ENCODE data around the gene UBLCP1.

The UBLCP1 gene, protein sequence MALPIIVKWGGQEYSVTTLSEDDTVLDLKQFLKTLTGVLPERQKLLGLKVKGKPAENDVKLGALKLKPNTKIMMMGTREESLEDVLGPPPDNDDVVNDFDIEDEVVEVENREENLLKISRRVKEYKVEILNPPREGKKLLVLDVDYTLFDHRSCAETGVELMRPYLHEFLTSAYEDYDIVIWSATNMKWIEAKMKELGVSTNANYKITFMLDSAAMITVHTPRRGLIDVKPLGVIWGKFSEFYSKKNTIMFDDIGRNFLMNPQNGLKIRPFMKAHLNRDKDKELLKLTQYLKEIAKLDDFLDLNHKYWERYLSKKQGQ

DNA sequence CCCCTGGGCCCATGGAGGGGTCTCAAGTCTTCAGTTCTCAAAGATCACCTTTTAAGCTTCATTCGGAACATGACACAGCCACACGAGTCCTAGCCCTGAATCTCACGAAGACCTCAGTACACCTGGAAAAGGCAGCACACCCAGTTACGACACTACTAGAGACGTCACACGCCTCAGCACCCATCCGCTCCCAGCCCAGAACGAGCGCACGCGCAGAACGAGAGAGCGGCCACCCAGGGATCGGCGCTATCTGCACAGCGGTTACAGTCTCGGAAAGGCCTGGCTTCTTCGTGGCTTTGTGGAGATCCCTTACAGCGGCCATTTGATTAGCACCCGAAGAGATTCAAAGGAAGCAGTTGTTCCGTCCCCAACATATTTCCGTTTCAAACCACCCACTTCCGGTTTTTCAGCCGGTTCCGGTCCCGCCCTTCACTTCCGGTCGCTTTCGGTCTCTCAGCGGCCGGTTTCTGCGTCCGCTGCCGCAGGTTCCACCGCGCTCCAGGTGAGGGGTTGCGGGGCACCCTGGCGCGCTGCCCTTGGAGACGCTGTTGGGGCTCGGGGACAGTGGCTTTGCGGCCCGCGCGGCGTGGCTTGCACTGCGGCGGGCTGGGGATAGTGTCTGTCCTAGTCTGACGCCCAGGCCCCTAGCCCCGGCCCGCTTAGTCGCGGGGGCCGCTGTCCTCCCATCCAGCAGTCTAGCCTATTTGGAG is at the start of gene UBLCP1:
Gene UBLCP1 (plus strand): TSS at position 432 of the 710 bp plus-strand sequence. CDS start 5,626 bp downstream, outside the sequence.
- TF ChIP-seq, protein P1, sequence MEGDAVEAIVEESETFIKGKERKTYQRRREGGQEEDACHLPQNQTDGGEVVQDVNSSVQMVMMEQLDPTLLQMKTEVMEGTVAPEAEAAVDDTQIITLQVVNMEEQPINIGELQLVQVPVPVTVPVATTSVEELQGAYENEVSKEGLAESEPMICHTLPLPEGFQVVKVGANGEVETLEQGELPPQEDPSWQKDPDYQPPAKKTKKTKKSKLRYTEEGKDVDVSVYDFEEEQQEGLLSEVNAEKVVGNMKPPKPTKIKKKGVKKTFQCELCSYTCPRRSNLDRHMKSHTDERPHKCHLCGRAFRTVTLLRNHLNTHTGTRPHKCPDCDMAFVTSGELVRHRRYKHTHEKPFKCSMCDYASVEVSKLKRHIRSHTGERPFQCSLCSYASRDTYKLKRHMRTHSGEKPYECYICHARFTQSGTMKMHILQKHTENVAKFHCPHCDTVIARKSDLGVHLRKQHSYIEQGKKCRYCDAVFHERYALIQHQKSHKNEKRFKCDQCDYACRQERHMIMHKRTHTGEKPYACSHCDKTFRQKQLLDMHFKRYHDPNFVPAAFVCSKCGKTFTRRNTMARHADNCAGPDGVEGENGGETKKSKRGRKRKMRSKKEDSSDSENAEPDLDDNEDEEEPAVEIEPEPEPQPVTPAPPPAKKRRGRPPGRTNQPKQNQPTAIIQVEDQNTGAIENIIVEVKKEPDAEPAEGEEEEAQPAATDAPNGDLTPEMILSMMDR (IDR thresholded peaks at IDR 0.05; ENCODE audit: low read length, missing control alignments): no peak
- H3K4me3 ChIP-seq (replicated peaks; ENCODE audit: low read depth, low read length): peak within 1 kb of the TSS; percentile 96
- peak; percentile 79 for DNase-seq (ENCODE audit: low read depth)

DNA sequence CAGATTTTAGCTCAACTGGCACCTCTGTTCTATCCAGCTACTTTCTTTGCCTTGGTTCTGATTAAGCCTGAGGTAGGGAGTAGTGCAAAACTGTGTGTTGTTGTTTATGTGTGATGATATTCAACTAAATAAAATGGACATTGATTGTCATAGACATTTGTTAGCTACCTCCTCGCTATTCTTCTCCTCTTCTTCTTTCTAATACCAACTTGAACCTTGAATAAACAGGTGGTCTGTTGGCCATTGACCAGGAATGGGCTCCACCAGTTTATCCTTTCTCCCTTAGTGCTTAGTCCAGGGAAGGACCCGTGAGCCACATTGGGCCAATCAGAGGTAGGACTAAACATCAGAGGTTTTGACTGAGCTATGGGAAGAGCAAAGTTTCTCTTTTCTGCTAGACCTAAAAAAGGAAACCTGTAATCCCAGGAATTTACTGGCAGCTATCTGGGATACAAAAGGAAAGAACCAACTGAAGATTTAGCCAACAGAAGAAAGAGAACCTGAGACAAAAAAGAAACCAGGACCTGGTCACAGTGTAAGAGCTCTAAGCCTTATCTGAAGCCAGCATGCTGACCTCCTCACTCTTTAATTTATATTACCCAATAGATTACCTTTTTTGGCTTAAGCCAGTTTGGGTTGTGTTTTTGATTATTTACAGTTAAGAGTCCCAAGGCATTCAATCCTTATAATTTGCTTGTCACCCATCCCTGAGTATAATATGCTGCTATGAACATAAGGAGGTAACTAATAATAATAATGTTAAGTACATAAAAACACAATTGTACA is 48.4 kb upstream of the UBLCP1 start:
- no peak for DNase-seq (ENCODE audit: low read depth)
- no peak overlapping the region for H3K4me3 ChIP-seq (replicated peaks; ENCODE audit: low read depth, low read length)
- TF ChIP-seq, protein P1 (IDR thresholded peaks at IDR 0.05; ENCODE audit: low read length, missing control alignments): no peak

DNA sequence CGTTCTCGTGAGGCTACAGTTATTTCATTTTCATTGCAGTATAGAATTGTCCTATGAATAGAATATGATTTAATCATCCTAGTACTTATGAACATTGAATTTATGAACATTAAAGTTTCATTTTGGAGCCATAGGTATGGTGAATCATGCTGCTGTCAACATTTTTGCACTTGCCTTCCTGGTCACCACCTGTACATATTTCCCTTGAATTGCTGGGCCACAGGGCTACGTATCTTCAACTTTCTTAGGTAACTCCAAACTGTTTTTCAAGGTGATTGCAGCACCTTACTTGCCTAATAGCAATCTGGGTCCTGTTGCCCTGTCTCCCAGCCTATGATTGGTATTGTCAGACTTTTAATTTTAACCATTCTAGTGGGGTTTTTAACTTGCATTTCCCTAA is 47.2 kb upstream of the UBLCP1 start:
- TF ChIP-seq, protein P1 (IDR thresholded peaks at IDR 0.05; ENCODE audit: low read length, missing control alignments): no peak
- DNase-seq (ENCODE audit: low read depth): no peak
- H3K4me3 ChIP-seq (replicated peaks; ENCODE audit: low read depth, low read length): no peak overlapping the region

DNA sequence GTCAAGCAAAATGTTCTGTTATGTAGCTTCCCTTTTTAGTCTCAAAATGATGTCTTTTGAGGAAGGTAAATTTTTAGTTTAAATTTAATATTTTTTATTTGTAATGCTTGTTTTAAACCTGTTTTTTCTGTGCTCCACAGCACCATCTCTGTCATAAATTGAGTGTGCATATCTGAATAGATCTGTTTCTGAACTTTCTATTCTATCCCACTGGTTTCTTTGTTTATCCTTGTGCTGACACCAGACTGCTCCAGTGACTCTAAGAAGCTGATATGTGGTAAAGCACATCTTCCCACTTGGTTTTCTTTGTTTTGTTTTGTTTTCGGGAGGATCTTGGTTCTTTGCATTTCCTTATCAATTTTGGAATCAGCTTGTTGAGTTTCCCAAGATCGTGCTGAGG is 46.6 kb upstream of the UBLCP1 start:
- no peak for DNase-seq (ENCODE audit: low read depth)
- H3K4me3 ChIP-seq (replicated peaks; ENCODE audit: low read depth, low read length): no peak overlapping the region

DNA sequence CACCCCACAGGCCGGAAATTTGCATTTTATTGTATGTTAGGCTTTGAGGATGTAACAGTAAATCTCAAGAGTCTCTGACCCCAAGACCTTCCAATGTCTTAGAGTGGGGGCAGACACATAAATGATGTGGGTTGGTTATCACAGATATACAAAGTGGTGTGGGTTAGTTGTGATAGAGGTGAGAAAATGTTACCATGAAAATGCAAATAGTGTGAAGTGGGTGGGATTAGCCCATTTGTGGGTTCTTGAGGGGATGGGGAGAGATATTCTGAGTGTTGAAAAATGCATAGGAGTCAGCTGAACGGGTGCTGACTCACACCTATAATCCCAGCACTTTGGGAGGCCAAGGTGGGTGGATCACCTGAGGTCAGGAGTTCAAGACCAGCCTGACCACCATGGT is 45.9 kb upstream of the UBLCP1 start:
- H3K4me3 ChIP-seq (replicated peaks; ENCODE audit: low read depth, low read length): no peak overlapping the region
- DNase-seq (ENCODE audit: low read depth): no peak
- TF ChIP-seq, protein P1 (IDR thresholded peaks at IDR 0.05; ENCODE audit: low read length, missing control alignments): no peak

More for the DNA sequence above, 46.6 kb upstream of the UBLCP1 start:
- TF ChIP-seq, protein P1 (IDR thresholded peaks at IDR 0.05; ENCODE audit: low read length, missing control alignments): peak; percentile 4

DNA sequence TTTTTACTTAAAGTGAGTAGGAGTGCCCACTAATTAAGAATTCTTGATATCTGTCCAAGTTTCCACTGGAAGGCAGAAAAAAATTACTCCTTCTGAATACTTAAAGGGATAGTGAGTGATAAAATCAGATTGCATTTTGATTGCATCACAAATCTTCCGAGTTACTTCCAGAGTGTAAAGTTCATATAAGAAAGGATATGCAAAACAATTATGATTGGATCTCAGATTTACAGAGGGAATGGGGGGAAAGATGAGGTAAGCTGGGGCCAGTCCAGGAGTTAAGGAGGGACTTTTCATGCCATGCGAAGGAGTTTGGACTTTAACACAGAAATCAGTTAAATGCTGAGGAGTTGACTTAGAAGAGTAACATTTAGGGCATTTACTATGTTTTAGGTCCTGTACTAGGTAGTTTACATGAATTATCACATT is 44.5 kb upstream of the UBLCP1 start:
- DNase-seq (ENCODE audit: low read depth): peak; percentile 25
- TF ChIP-seq, protein P1 (IDR thresholded peaks at IDR 0.05; ENCODE audit: low read length, missing control alignments): no peak
- no peak overlapping the region for H3K4me3 ChIP-seq (replicated peaks; ENCODE audit: low read depth, low read length)
